Lower lobe of right lung (tissue), 2 donors: ENCODE data around the gene CTNNBL1. TPM values are rescaled to one million over a fixed set of nuclear protein-coding genes. Genes with fewer than 3 reads are reported as not detected.

Experiments
- ATAC-seq, 2 donors: fragments of 200-7000 bp; cut with Tn5 transposase; one replicate each; pipeline ENCODE4 v1.9.1; 2020 to 2022; ENCODE audit warnings: mild to moderate bottlenecking in 2 of 2, moderate library complexity in 2 of 2
- DNase-seq: peaks from one replicate; pipeline ENCODE4 v3.0.0-alpha.2; 2020
- H3K27ac ChIP-seq: fragments of 200-600 bp; one replicate; pipeline ENCODE4 v1.8.0; 2022
- H3K27me3 ChIP-seq: fragments of 200-600 bp; one replicate; pipeline ENCODE4 v1.8.0; 2022; ENCODE audit warnings: low read depth
- H3K36me3 ChIP-seq: fragments of 200-600 bp; one replicate; pipeline ENCODE4 v1.8.0; 2022; ENCODE audit warnings: mild to moderate bottlenecking
- H3K4me1 ChIP-seq: fragments of 200-600 bp; one replicate; pipeline ENCODE4 v1.8.0; 2022
- H3K4me3 ChIP-seq: fragments of 200-600 bp; one replicate; pipeline ENCODE4 v1.8.0; 2022; ENCODE audit warnings: mild to moderate bottlenecking
- H3K9me3 ChIP-seq: fragments of 200-600 bp; one replicate; pipeline ENCODE4 v1.8.0; 2022
- CTCF ChIP-seq: fragments of 200-600 bp; IDR thresholded peaks from one replicate; pipeline ENCODE4 v1.8.0; 2022; ENCODE audit warnings: antibody characterized with exemption, mild to moderate bottlenecking
- intact Hi-C: fragments of 100-400 bp; cut with DNase I; formaldehyde crosslinking; loops from one replicate; pipeline ENCODE4 v1.11.0; 2022
- long read RNA-seq: library from polyadenylated mRNA; unstranded; transcript quantifications from one replicate; pipeline ENCODE4 v2.0.0, GENCODE V29; 2021
- total RNA-seq: library from RNA; stranded (reverse); fragmentation: NEBNext Ultra II Directional; extraction: Animal tissue kit (Norgen Biotek cat#: 25700); gene quantifications from one replicate; pipeline ENCODE4 v1.2.1, GENCODE V29; 2021
- donor health status: DM: no; HTN: yes; CAD: no; lungs with severe emphysema.

The CTNNBL1 gene
- total RNA-seq = 52.3 TPM
- long read RNA-seq, transcript CTNNBL1-201 (16 exons, 1,925 nt) = major isoform, 63 of 78 reads
- long read RNA-seq, partial matches to known transcripts = 5 of 78 reads
- long read RNA-seq, other reads (novel, unspliced or antisense) = 10 of 78 reads

GRCh38 chr20:37693635-37694626 lies at the start of gene CTNNBL1:
Gene CTNNBL1, plus strand, starts transcription at chr20:37694030. Its CDS starts 93 bp downstream, at chr20:37694123.
- intact Hi-C loops = no loop called here
- Histone ChIP-seq H3K36me3 (no peaks in the 10 kb centered on the region), H3K27me3 (peaks cover 5% of the 10 kb centered on the region), H3K9me3 (no peaks in the 10 kb centered on the region), H3K4me3 (peak within 1 kb of the TSS; percentile 67), H3K27ac (peak within 1 kb of the TSS; percentile 47), H3K4me1 (peaks cover 23% of the 10 kb centered on the region)
- ATAC-seq (peak; percentile 100), DNase-seq (peak; percentile 99)
- TF ChIP-seq CTCF = no peak

- DNase-seq (no peak), ATAC-seq (no peak)
- Histone ChIP-seq H3K27me3 (peaks cover 25% of the 10 kb centered on the region), H3K4me1 (no peaks in the 10 kb centered on the region), H3K4me3 (no peak overlapping the region), H3K9me3 (no peaks in the 10 kb centered on the region), H3K27ac (no peak overlapping the region), H3K36me3 (no peaks in the 10 kb centered on the region)
- intact Hi-C loops = no loop called here
- TF ChIP-seq CTCF = no peak
Observed at GRCh38 chr20:37644605-37645004, 49.2 kb upstream of the CTNNBL1 start.

GRCh38 chr20:37647946-37648345 lies 45.9 kb upstream of the CTNNBL1 start:
- no peaks in the 10 kb centered on the region for H3K4me1 ChIP-seq
- no peak for DNase-seq
- peaks cover 2% of the 10 kb centered on the region for H3K27me3 ChIP-seq
- H3K9me3 ChIP-seq = no peaks in the 10 kb centered on the region
- H3K4me3 ChIP-seq = no peak overlapping the region
- no peak for ATAC-seq
- TF ChIP-seq CTCF = no peak
- no peak overlapping the region for H3K27ac ChIP-seq
- H3K36me3 ChIP-seq = no peaks in the 10 kb centered on the region
- intact Hi-C loops = no loop called here

- H3K4me3 ChIP-seq = no peak overlapping the region
- H3K36me3 ChIP-seq = no peaks in the 10 kb centered on the region
- intact Hi-C loops = no loop called here
- H3K27me3 ChIP-seq = no peaks in the 10 kb centered on the region
- H3K9me3 ChIP-seq = no peaks in the 10 kb centered on the region
- H3K27ac ChIP-seq = no peak overlapping the region
- no peak for ATAC-seq
- no peak for DNase-seq
- H3K4me1 ChIP-seq = no peaks in the 10 kb centered on the region
- TF ChIP-seq CTCF = no peak
Observed at GRCh38 chr20:37649017-37649416, 44.8 kb upstream of the CTNNBL1 start.

GRCh38 chr20:37649676-37650370 lies 44.0 kb upstream of the CTNNBL1 start:
- no peaks in the 10 kb centered on the region for H3K36me3 ChIP-seq
- no peaks in the 10 kb centered on the region for H3K4me1 ChIP-seq
- no peaks in the 10 kb centered on the region for H3K9me3 ChIP-seq
- H3K4me3 ChIP-seq = no peak overlapping the region
- no peaks in the 10 kb centered on the region for H3K27me3 ChIP-seq
- DNase-seq (no peak), ATAC-seq (no peak)
- no peak overlapping the region for H3K27ac ChIP-seq
- intact Hi-C loops = no loop called here
- TF ChIP-seq CTCF = no peak
